Measurements from ENCODE around the gene CRELD1. TPM values are rescaled to one million over a fixed set of nuclear protein-coding genes. Genes with fewer than 3 reads are reported as not detected.
A peak's percentile ranks its signal among the peaks of the same experiment; 100 is the strongest.

The CRELD1 gene
- total RNA-seq, 1 donor from 2014 or later, result 44.3 TPM

DNA sequence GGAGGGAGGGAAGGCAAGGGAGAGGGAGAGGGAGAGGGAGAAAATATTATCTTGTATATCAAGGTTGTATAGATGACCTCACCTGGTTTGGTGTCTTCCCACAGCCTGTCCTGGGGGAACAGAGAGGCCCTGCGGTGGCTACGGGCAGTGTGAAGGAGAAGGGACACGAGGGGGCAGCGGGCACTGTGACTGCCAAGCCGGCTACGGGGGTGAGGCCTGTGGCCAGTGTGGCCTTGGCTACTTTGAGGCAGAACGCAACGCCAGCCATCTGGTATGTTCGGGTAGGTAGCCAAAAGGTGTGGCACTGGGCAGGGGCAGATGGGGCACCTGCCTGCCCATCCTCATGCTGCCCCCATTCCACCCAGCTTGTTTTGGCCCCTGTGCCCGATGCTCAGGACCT is 7.1 kb downstream of the CRELD1 start:
- TF ChIP-seq, protein P1, sequence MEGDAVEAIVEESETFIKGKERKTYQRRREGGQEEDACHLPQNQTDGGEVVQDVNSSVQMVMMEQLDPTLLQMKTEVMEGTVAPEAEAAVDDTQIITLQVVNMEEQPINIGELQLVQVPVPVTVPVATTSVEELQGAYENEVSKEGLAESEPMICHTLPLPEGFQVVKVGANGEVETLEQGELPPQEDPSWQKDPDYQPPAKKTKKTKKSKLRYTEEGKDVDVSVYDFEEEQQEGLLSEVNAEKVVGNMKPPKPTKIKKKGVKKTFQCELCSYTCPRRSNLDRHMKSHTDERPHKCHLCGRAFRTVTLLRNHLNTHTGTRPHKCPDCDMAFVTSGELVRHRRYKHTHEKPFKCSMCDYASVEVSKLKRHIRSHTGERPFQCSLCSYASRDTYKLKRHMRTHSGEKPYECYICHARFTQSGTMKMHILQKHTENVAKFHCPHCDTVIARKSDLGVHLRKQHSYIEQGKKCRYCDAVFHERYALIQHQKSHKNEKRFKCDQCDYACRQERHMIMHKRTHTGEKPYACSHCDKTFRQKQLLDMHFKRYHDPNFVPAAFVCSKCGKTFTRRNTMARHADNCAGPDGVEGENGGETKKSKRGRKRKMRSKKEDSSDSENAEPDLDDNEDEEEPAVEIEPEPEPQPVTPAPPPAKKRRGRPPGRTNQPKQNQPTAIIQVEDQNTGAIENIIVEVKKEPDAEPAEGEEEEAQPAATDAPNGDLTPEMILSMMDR (conservative IDR thresholded peaks at IDR 0.05), result no peak
- no peak overlapping the region for H3K27ac Mint-ChIP-seq
- DNase-seq (ENCODE audit: extremely low spot score, unreplicated experiment), result no peak
- H3K4me3 Mint-ChIP-seq, result no peak overlapping the region
- no peaks in the 10 kb centered on the region for H3K9me3 Mint-ChIP-seq
- H3K4me1 Mint-ChIP-seq (ENCODE audit: unreplicated experiment), result no peaks in the 10 kb centered on the region
- peaks cover 5% of the 10 kb centered on the region for H3K36me3 Mint-ChIP-seq
- no peaks in the 10 kb centered on the region for H3K27me3 Mint-ChIP-seq

DNA sequence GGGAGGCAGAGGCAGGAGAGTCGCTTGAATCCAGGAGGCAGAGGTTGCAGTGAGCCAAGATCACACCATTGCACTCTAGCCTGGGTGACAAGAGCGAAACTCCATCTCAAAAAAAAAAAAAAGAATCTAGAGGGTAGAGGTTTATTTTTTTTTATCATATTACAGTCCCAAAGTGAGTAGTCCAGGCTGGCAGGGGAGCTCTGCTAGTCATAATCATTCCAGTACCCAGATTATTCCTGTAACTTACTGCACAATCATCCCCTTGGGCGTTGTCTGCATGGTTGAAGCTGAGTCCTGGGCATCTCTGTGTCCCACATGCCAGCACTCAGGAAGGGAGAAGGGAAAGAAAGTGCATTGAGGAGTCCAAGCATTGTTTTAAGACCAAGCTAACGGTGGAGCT is 8.5 kb downstream of the CRELD1 start:
- H3K4me1 Mint-ChIP-seq (ENCODE audit: unreplicated experiment), result no peaks in the 10 kb centered on the region
- TF ChIP-seq, protein P1 (conservative IDR thresholded peaks at IDR 0.05), result no peak
- no peaks in the 10 kb centered on the region for H3K36me3 Mint-ChIP-seq
- no peak for DNase-seq (ENCODE audit: extremely low spot score, unreplicated experiment)
- H3K9me3 Mint-ChIP-seq, result no peaks in the 10 kb centered on the region
- H3K4me3 Mint-ChIP-seq, result no peak overlapping the region
- no peaks in the 10 kb centered on the region for H3K27me3 Mint-ChIP-seq
- no peak overlapping the region for H3K27ac Mint-ChIP-seq

DNA sequence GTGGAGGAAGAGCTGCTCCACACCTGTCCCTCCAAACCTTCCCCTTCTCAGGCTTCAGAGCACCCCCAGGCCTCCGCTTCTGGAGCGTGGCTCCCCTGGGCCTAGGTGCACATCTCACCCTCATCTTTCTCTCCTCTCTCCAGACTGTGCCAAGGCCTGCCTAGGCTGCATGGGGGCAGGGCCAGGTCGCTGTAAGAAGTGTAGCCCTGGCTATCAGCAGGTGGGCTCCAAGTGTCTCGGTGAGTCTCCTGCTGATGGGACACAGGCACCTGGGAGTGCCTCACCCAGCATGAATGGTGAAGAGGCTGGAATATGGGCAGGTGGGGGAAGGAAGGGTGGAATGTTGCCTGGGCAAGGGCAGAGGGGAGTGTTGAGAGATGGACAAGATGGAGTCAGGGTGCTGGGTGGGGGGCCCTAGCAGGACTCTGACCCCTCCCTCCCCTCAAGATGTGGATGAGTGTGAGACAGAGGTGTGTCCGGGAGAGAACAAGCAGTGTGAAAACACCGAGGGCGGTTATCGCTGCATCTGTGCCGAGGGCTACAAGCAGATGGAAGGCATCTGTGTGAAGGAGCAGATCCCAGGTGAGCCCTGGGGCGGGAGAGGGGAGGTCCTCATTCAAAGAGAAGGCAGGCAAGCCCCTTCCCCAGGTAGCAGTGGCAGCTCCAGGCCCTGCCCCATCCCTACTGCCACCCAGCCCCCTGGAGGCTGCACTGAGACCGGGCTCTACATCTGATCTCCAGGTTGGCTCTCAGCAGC is 9.5 kb downstream of the CRELD1 start:
- no peaks in the 10 kb centered on the region for H3K9me3 Mint-ChIP-seq
- H3K4me3 Mint-ChIP-seq, result no peak overlapping the region
- H3K27ac Mint-ChIP-seq, result no peak overlapping the region
- H3K4me1 Mint-ChIP-seq (ENCODE audit: unreplicated experiment), result no peaks in the 10 kb centered on the region
- H3K36me3 Mint-ChIP-seq, result no peaks in the 10 kb centered on the region
- DNase-seq (ENCODE audit: extremely low spot score, unreplicated experiment), result no peak
- no peaks in the 10 kb centered on the region for H3K27me3 Mint-ChIP-seq
- TF ChIP-seq, protein P1 (conservative IDR thresholded peaks at IDR 0.05), result no peak

DNA sequence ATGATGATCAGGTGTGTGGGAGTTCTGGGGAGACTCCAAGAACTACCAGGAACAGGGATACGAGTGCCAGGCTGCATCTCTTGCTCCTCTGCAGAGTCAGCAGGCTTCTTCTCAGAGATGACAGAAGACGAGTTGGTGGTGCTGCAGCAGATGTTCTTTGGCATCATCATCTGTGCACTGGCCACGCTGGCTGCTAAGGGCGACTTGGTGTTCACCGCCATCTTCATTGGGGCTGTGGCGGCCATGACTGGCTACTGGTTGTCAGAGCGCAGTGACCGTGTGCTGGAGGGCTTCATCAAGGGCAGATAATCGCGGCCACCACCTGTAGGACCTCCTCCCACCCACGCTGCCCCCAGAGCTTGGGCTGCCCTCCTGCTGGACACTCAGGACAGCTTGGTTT is 10.6 kb downstream of the CRELD1 start:
- Mint-ChIP-seq H3K27me3 (no peaks in the 10 kb centered on the region), H3K9me3 (no peaks in the 10 kb centered on the region), H3K4me1 (ENCODE audit: unreplicated experiment) (no peaks in the 10 kb centered on the region), H3K36me3 (no peaks in the 10 kb centered on the region), H3K27ac (no peak overlapping the region), H3K4me3 (peak overlapping the region; percentile 28)
- TF ChIP-seq, protein P1 (conservative IDR thresholded peaks at IDR 0.05), result no peak
- DNase-seq (ENCODE audit: extremely low spot score, unreplicated experiment), result no peak

DNA sequence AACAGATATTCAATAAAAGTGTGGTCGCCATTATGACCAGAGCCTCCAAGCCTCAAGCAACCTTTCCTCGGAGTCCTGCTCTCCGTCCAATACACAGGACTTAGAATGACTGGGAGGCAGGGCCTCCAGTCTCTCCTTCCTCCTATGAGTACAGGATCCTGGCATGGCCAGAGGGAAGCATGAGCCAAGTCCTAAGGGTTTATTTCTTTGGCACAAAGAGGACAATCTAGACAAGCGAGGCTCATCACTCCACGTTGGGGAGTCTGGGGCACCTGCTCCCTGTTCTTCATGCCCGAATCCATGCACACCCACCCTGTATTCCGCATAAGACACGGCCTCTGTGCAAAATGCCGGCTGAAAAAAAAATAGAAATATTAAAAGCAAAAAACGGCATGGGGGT is 11.7 kb downstream of the CRELD1 start:
- H3K27me3 Mint-ChIP-seq, result no peaks in the 10 kb centered on the region
- H3K4me1 Mint-ChIP-seq (ENCODE audit: unreplicated experiment), result no peaks in the 10 kb centered on the region
- no peaks in the 10 kb centered on the region for H3K36me3 Mint-ChIP-seq
- H3K27ac Mint-ChIP-seq, result peak overlapping the region; percentile 6
- TF ChIP-seq, protein P1 (conservative IDR thresholded peaks at IDR 0.05), result no peak
- peak overlapping the region; percentile 65 for H3K4me3 Mint-ChIP-seq
- H3K9me3 Mint-ChIP-seq, result no peaks in the 10 kb centered on the region
- no peak for DNase-seq (ENCODE audit: extremely low spot score, unreplicated experiment)

Data from type B pancreatic cell (in vitro differentiated cells).